Rectal smooth muscle tissue (tissue), 1 donor: ENCODE results near the gene KCNH6.

ENCODE experiments used
- H3K27ac ChIP-seq: one replicate; pipeline ENCODE4 v1.7.0; 2013; ENCODE audit warnings: low read depth, low read length, inconsistent platforms
- H3K27me3 ChIP-seq: one replicate; pipeline ENCODE4 v1.7.0; 2013; ENCODE audit warnings: low read length; ENCODE audit not compliant: control insufficient read depth, insufficient read depth
- H3K36me3 ChIP-seq: one replicate; pipeline ENCODE4 v1.7.0; 2013; ENCODE audit warnings: low read length; ENCODE audit not compliant: control insufficient read depth, insufficient read depth
- H3K4me1 ChIP-seq: one replicate; pipeline ENCODE4 v1.7.0; 2013; ENCODE audit warnings: low read length; ENCODE audit not compliant: control insufficient read depth, insufficient read depth
- H3K4me3 ChIP-seq: one replicate; pipeline ENCODE4 v1.7.0; 2013; ENCODE audit warnings: low read length
- H3K9ac ChIP-seq: one replicate; pipeline ENCODE4 v1.7.0; 2013; ENCODE audit warnings: low read length

The KCNH6 gene

DNA sequence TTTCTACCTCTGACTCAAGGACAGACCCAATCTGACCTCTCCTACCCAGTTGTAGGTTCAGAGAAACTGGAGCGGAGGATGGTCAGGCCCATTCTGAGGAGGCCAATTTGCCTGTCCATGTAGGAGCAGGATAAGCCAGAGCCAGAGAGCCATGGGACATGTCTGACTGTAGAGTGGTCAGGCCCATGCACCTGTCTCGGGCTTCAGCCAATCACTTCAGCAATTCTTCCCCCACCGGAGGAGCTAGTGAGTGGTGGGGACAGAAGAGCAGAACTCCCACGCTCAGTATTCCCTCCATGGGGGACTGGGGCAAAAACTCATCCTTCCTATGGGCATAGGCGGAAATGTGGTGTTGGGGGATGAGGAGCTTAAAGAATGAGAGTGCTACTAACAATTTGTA lies 41.4 kb downstream of the KCNH6 start:
- H3K4me1 ChIP-seq = no peaks in the 10 kb centered on the region
- no peak overlapping the region for H3K27ac ChIP-seq
- H3K36me3 ChIP-seq = no peaks in the 10 kb centered on the region
- H3K27me3 ChIP-seq = no peaks in the 10 kb centered on the region
- H3K9ac ChIP-seq = no peak overlapping the region
- H3K4me3 ChIP-seq = no peak overlapping the region

DNA sequence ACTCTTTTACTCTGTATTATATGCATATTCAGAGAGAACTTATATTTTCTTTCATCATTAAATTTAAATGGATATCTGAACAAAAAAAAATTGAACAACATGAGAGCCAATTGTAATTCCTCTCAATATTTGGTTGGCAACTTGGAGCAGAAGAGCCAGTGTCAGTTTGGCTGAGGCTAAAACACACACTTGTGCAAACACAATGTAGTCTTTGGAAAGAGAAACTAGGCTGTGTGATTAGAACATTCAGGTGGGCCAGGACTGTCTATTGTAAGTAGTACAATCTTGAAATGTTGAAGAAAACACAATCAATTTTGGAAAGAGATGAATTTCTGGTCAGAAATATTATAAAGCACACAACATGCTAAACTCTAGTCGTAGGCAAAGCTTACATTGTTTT lies 44.1 kb downstream of the KCNH6 start:
- no peak overlapping the region for H3K4me3 ChIP-seq
- H3K4me1 ChIP-seq = no peaks in the 10 kb centered on the region
- H3K27ac ChIP-seq = no peak overlapping the region
- H3K36me3 ChIP-seq = no peaks in the 10 kb centered on the region
- no peaks in the 10 kb centered on the region for H3K27me3 ChIP-seq
- H3K9ac ChIP-seq = no peak overlapping the region

DNA sequence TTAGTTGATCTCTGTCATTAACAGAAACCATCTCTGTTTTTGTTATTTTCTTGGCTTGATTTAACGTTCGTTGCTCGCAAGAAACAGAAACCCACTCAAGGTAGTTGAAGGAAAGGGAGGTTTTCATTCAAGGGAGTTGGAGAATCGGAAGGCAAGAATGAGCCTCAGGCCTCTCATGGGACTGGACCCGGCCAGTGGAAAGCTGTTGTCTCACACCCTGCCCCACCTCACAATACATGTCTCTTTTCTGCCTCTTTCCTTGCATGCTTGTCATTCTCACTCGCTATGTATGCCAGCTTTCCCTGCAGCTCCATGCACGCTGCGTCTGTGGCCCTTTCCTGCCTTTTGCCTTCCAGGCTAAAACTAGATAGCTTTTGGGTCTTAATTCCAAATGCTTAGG lies 45.4 kb downstream of the KCNH6 start:
- H3K27ac ChIP-seq = no peak overlapping the region
- no peak overlapping the region for H3K9ac ChIP-seq
- H3K4me1 ChIP-seq = no peaks in the 10 kb centered on the region
- H3K36me3 ChIP-seq = no peaks in the 10 kb centered on the region
- H3K27me3 ChIP-seq = no peaks in the 10 kb centered on the region
- H3K4me3 ChIP-seq = no peak overlapping the region

DNA sequence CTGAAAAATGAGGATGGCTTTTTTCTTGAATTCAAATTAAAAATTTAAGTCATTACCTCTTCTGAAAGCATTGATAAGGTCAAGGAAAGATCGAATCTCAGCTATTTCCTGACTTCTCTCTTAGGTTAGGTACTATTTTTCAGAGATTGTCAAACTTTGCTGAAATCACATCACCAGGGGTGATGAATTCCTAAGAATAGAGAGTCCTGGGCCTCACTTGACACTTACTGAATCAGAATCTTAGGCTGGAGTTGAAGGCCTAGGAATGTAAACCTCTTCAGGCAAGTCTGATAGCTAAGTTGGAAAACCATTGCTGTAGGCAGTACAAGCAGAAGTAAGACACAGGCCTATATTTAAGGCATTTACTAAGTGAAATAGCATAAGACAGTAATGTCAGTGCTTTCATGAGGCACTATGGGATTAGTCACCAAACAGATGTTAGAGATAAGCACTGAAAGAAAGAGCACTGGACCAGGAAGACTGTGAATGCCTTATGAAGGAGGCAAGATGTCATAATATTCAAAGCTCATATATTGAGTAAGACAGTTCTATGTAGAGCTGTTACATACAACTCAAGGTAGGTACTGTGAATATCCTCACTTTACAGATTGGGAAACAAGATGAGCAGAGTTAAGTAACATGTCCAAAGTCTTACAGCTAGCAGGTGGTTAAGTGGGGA lies 48.6 kb downstream of the KCNH6 start:
- Histone ChIP-seq H3K36me3 (no peaks in the 10 kb centered on the region), H3K9ac (no peak overlapping the region)

DNA sequence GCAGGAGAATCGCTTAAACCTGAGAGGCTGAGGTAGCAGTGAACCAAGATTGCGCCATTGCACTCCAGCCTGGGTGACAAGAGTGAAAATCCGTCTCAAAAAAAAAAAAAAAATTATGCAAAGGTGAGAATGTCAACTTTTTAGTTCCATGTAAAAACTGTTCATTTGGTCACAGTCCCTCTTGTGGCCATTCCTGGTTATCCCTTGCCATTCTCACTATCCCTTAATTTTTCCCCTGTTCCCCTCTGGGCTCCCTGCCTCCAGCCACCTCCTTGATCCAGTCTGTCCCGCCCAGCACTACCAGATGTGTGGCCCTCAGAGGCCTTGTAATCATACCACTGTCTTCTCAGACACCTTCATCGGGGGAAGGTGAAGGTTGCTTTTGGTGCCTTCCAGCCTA lies 50.5 kb downstream of the KCNH6 start:
- no peaks in the 10 kb centered on the region for H3K4me1 ChIP-seq
- peaks cover 3% of the 10 kb centered on the region for H3K36me3 ChIP-seq
- H3K27ac ChIP-seq = no peak overlapping the region
- no peak overlapping the region for H3K9ac ChIP-seq
- H3K27me3 ChIP-seq = no peaks in the 10 kb centered on the region
- H3K4me3 ChIP-seq = no peak overlapping the region

More for the DNA sequence above, 48.6 kb downstream of the KCNH6 start:
- Histone ChIP-seq H3K27me3 (no peaks in the 10 kb centered on the region), H3K4me1 (no peaks in the 10 kb centered on the region), H3K4me3 (no peak overlapping the region), H3K27ac (no peak overlapping the region)

DNA sequence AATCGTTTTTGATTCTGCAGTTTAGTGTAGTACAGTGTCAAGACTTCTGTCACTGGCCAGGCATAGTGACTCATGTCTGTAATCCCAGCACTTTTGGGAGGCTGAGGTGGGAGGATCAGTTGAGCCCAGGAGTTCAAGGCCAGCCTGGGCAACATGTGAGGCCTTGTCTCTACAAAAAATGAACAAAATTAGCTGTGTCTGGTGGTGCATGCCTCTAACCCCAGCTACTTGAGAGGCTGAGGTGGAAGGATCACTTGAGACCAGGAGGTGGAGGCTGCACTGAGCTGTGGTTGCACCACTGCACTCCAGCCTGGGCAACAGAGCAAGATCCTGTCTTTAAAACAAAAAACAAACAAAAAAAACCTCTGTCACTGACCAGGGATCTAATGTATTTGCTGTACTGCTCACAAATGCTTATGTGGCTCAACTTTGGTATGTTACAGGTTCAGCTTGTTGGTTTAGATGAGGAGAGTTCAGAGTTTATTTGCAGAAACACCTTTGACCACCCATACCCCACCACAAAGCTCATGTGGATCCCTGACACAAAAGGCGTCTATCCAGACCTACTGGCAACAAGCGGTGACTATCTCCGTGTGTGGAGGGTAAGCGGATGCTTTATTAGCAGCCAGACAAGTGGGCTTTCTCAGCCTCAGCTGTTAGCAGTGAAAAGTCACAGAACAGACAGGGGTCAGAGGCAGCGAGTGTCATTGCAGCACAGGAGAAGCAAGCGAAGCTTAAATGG lies 55.0 kb downstream of the KCNH6 start:
- no peak overlapping the region for H3K27ac ChIP-seq
- H3K36me3 ChIP-seq = peaks cover 18% of the 10 kb centered on the region
- H3K4me3 ChIP-seq = no peak overlapping the region

DNA sequence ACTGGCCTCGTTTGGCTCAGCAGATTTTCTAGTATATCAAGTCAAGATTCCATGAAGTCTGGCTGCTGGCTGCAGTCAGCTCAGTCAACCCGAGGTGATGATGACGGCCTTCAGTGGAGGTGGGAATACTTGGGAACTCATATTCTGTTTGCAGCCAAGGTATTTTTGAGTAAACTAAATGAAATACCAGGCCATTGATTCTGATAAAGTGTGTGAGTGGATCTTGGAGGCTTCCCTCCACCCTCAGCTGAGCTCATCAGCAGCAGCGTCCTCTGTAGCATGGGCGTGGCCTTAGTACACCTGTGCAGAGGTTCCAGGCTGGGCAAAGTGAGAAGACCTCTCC lies 55.6 kb downstream of the KCNH6 start:
- no peak overlapping the region for H3K27ac ChIP-seq
- H3K36me3 ChIP-seq = peaks cover 22% of the 10 kb centered on the region

More for the DNA sequence above, 55.0 kb downstream of the KCNH6 start:
- H3K27me3 ChIP-seq = no peaks in the 10 kb centered on the region
- H3K9ac ChIP-seq = no peak overlapping the region
- no peaks in the 10 kb centered on the region for H3K4me1 ChIP-seq

DNA sequence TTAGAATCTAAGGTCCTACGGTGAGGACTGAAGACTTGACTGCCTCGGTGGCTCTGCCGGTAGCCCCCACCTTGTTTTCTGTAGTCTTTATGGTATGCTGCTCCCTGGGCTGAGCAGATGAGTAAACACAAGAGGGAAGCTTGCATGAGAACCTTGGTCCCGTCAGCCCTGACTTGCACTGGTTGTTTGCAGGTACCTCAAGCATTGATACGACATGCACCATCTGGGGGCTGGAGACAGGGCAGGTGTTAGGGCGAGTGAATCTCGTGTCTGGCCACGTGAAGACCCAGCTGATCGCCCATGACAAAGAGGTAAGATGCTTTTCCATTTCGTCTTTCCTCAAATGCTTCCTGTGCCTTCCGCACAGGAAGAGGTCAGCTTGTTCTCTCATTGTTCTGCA lies 56.5 kb downstream of the KCNH6 start:
- Histone ChIP-seq H3K27me3 (no peaks in the 10 kb centered on the region), H3K9ac (no peak overlapping the region), H3K4me3 (no peak overlapping the region), H3K4me1 (no peaks in the 10 kb centered on the region), H3K36me3 (peaks cover 23% of the 10 kb centered on the region), H3K27ac (no peak overlapping the region)

More for the DNA sequence above, 55.6 kb downstream of the KCNH6 start:
- no peak overlapping the region for H3K4me3 ChIP-seq
- H3K27me3 ChIP-seq = no peaks in the 10 kb centered on the region
- H3K4me1 ChIP-seq = no peaks in the 10 kb centered on the region
- no peak overlapping the region for H3K9ac ChIP-seq

DNA sequence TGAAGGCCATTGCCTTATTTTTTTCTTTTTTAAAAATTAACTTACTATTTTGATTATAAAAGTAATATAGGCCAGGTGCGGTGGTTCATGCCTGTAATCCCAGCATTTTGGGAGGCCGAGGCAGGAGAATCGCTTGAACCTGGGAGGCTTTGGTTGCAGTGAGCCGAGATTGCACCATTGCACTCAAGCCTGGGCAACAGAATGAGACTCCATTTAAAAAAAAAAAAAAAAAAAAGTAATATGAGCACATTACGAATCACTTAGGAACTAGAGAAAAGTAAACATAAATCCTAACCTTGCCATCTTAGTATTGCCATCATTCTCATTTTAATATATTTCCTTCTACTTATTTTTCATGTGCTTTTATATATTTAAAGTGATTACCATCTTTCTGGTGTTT lies 64.6 kb downstream of the KCNH6 start:
- no peak overlapping the region for H3K27ac ChIP-seq
- H3K27me3 ChIP-seq = no peaks in the 10 kb centered on the region
- peaks cover 35% of the 10 kb centered on the region for H3K36me3 ChIP-seq
- H3K4me3 ChIP-seq = no peak overlapping the region
- no peaks in the 10 kb centered on the region for H3K4me1 ChIP-seq
- no peak overlapping the region for H3K9ac ChIP-seq

DNA sequence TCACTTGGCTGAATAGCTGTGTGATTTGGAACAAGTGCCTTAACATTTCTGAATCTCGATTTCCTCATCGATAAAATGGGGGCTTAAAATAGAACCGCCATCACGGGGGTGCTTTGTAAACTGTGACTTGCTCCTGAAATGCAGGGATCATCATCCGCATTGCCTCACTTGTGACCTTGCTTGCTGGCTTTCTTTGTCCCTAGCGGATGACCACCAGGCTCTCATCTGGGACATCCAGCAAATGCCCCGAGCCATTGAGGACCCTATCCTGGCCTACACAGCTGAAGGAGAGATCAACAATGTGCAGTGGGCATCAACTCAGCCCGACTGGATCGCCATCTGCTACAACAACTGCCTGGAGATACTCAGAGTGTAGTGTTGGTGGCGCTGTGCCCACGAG lies 65.6 kb downstream of the KCNH6 start:
- H3K4me1 ChIP-seq = no peaks in the 10 kb centered on the region
- no peak overlapping the region for H3K9ac ChIP-seq
- no peak overlapping the region for H3K4me3 ChIP-seq
- peaks cover 28% of the 10 kb centered on the region for H3K36me3 ChIP-seq
- H3K27me3 ChIP-seq = no peaks in the 10 kb centered on the region
- no peak overlapping the region for H3K27ac ChIP-seq

DNA sequence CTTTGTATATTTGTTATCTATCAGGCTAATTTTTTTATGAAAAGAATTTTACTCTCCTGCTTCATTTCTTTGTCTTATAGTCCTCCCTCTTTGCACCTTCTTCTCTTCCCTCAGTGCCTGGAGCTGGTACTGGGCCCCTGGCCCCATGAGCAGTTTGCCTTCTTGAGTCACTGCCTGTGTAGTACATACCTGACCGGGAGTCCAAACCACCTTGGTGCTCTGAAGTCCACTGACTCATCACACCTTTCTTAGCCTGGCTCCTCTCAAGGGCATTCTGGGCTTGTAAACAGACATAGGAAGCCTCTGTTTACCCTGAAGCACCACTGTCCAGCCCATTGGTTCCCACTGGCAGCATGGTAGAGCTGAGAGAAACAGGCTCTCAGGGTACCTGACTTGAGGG lies 66.5 kb downstream of the KCNH6 start:
- Histone ChIP-seq H3K4me1 (no peaks in the 10 kb centered on the region), H3K36me3 (peaks cover 28% of the 10 kb centered on the region), H3K27me3 (no peaks in the 10 kb centered on the region), H3K27ac (no peak overlapping the region), H3K4me3 (no peak overlapping the region), H3K9ac (no peak overlapping the region)

DNA sequence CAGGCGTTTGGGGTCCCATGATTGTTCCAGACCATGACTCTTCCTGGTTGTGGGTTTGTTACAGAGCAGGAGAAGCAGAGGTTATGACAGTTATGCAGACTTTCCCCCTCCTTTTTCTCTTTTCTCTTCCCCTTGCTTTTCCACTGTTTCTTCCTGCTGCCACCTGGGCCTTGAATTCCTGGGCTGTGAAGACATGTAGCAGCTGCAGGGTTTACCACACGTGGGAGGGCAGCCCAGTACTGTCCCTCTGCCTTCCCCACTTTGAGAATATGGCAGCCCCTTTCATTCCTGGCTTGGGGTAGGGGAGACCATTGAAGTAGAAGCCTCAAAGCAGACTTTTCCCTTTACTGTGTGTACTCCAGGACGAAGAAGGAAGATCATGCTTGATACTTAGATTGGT lies 69.6 kb downstream of the KCNH6 start:
- peaks cover 20% of the 10 kb centered on the region for H3K36me3 ChIP-seq
- H3K27me3 ChIP-seq = no peaks in the 10 kb centered on the region
- no peaks in the 10 kb centered on the region for H3K4me1 ChIP-seq
- H3K27ac ChIP-seq = no peak overlapping the region
- no peak overlapping the region for H3K9ac ChIP-seq
- no peak overlapping the region for H3K4me3 ChIP-seq

DNA sequence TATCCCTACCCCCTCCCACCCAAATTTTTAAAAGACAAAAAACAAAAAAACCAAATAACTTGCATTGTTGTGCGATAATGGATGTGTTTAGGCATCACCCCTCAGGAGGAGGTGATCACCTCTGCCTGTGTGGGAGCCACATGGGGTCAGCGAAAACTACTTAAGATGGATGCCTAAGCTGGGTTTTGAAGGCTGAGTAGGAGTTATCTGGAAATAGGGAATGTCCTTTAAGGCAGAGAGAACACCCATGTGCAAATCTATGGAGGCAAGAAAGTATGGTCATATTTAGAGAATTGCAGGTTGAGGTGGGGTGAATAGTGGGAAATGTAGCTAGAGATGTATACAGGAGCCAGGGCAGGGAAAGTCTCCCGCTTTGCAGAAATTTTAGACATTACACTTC lies 72.0 kb downstream of the KCNH6 start:
- peaks cover 10% of the 10 kb centered on the region for H3K36me3 ChIP-seq
- H3K4me1 ChIP-seq = peaks cover 1% of the 10 kb centered on the region
- H3K4me3 ChIP-seq = no peak overlapping the region
- no peak overlapping the region for H3K9ac ChIP-seq
- no peak overlapping the region for H3K27ac ChIP-seq
- no peaks in the 10 kb centered on the region for H3K27me3 ChIP-seq
